Common myeloid progenitor, CD34-positive (primary cell): Measurements from ENCODE around the gene PTPN5.

Source experiments
- CTCF ChIA-PET: fragments of 350-600 bp; sonication (Branson Sonifier 250); formaldehyde crosslinking; loops from one replicate; lab custom pipeline; 2021; ENCODE audit warnings: antibody characterized with exemption; lab: Charles Lee
- POLR2A ChIA-PET: fragments of 350-600 bp; sonication (Branson Sonifier 250); formaldehyde crosslinking; loops from one replicate; lab custom pipeline; 2021; ENCODE audit warnings: antibody characterized with exemption; lab: Charles Lee
- DNase-seq, 3 donors: peaks; one replicate each; pipeline versions ENCODE4 v3.0.0 to v3.0.0-alpha.2; 2013
- H3K27ac ChIP-seq, 2 experiments: 1 replicate in 1 of 2; 2 replicates in 1 of 2; pipeline ENCODE4 v1.7.0; 2013; ENCODE audit warnings: inconsistent platforms in 2 of 2, low read length in 2 of 2, mild to moderate bottlenecking in 2 of 2, low read depth in 1 of 2, moderate library complexity in 1 of 2; ENCODE audit not compliant: severe bottlenecking in 2 of 2, insufficient read depth in 1 of 2, poor library complexity in 1 of 2
- H3K27me3 ChIP-seq, 5 experiments: replicated peaks in 2 of 5; 1 replicate in 3 of 5; 2 replicates in 2 of 5; pipeline versions ENCODE4 v1.6.1 to v1.7.0; 2013; ENCODE audit warnings: low read length in 4 of 5, mild to moderate bottlenecking in 2 of 5, moderate library complexity in 2 of 5, inconsistent platforms in 1 of 5; ENCODE audit not compliant: insufficient read depth in 5 of 5, control insufficient read depth in 4 of 5
- H3K36me3 ChIP-seq, 4 experiments: 1 replicate in 2 of 4; 2 replicates in 2 of 4; pipeline versions ENCODE4 v1.6.1 to v1.7.0; 2013; ENCODE audit warnings: low read length in 3 of 4, control low read depth in 1 of 4, mild to moderate bottlenecking in 1 of 4; ENCODE audit not compliant: control insufficient read depth in 4 of 4, insufficient read depth in 4 of 4
- H3K4me1 ChIP-seq, 4 experiments: 1 replicate in 3 of 4; 2 replicates in 1 of 4; pipeline versions ENCODE4 v1.6.1 to v1.7.1; 2013; ENCODE audit warnings: low read length in 3 of 4, mild to moderate bottlenecking in 3 of 4, control low read depth in 1 of 4, inconsistent platforms in 1 of 4, moderate library complexity in 1 of 4; ENCODE audit not compliant: control insufficient read depth in 4 of 4, insufficient read depth in 4 of 4; ENCODE audit errors: control extremely low read depth in 1 of 4
- H3K4me3 ChIP-seq, 7 experiments: 1 replicate in 4 of 7; 2 replicates in 3 of 7; pipeline versions ENCODE4 v1.5.1 to v1.7.0; 2013; ENCODE audit warnings: mild to moderate bottlenecking in 7 of 7, low read length in 6 of 7, moderate library complexity in 6 of 7, inconsistent platforms in 2 of 7, low read depth in 2 of 7, control low read depth in 1 of 7; ENCODE audit not compliant: insufficient read depth in 4 of 7, control insufficient read depth in 1 of 7; ENCODE audit errors: extremely low read depth in 1 of 7
- H3K9me3 ChIP-seq, 5 experiments: 1 replicate in 4 of 5; 2 replicates in 1 of 5; pipeline versions ENCODE4 v1.6.1 to v1.7.1; 2013; ENCODE audit warnings: low read length in 4 of 5, mild to moderate bottlenecking in 2 of 5, inconsistent platforms in 1 of 5, low read depth in 1 of 5, moderate library complexity in 1 of 5; ENCODE audit not compliant: control insufficient read depth in 4 of 5, insufficient read depth in 2 of 5; ENCODE audit errors: control extremely low read depth in 1 of 5
- WGBS: methylation state at CpG from one replicate; pipeline ENCODE4 v1.1.5; 2013; ENCODE audit not compliant: insufficient coverage; 5-methylcytosine and 5-hydroxymethylcytosine counted together

The PTPN5 gene

DNA sequence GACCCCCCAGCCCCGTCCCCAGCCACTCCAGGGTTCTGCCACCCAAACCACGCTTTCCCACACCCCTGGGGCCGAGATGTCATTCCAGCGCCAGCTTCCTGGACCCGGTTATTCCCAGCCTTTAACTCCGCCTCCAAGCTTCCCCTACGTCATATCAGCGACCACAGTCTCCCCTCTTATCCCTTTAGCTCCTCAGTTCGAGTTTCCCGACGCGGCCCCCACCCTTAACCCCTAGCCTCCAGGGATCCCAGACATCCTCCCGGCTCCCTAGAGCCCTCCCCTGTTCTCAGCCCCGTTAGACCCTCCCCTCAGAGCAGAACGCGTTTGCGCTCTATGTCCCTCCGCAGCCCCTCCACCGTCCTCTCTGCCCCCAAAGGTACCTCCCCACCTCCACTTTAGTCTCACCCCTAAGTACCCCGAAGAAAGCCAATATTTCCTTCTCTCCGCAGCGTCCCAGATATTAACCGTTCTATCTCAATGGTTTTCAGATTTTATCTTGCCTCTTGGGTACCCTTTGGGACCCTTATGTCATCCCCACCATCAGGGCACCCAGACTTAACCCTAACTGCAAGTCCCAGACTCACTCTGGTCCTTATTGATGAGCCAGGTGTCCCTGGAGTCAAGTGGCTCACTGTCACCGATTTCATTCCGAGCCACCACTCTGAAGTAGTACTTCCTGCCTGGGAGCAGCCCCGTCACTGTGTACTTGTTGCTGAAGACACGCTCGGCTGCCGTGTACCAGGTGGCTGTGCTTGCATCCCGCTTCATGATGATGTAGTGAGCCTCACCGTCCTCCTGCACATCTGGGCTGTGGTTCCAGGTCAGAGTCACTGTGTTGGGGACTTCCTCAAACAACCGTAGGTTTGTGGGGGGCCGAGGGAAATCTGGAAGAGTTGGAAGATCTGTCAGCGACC, 85.0 kb downstream of the PTPN5 start:
- Histone ChIP-seq H3K9me3 (no peaks in the 10 kb centered on the region), H3K4me1 (peaks cover 5 to 24% (median 11%) of the 10 kb centered on the region in 4 experiments), H3K36me3 (peaks cover 0 to 5% (median 0%) of the 10 kb centered on the region in 4 experiments), H3K4me3 (peak overlapping the region in 6 of 7 experiments; percentile 28 to 85 (median 66)), H3K27me3 (peaks cover 0 to 31% (median 0%) of the 10 kb centered on the region in 5 experiments), H3K27ac (no peak overlapping the region)
- 5% methylated on average over 31 of the region's 34 CpGs for WGBS
- POLR2A ChIA-PET = no interaction called here
- peak; percentile 39 to 91 (median 87) for DNase-seq
- CTCF ChIA-PET = interaction anchor here (0.6 to 1.9 kb wide), 5 partner anchors 14 to 192 kb away, joined by 3 to 7 read pairs (median 3); no protein-coding TSS in a partner anchor

- Histone ChIP-seq H3K4me1 (peaks cover 5 to 24% (median 11%) of the 10 kb centered on the region in 4 experiments), H3K36me3 (peaks cover 0 to 8% (median 0%) of the 10 kb centered on the region in 4 experiments), H3K4me3 (peak overlapping the region in 6 of 7 experiments; percentile 30 to 83 (median 67)), H3K27ac (no peak overlapping the region), H3K27me3 (peaks cover 0 to 31% (median 0%) of the 10 kb centered on the region in 5 experiments), H3K9me3 (no peaks in the 10 kb centered on the region)
- WGBS = 3% methylated on average over 27 of the region's 46 CpGs
- ChIA-PET POLR2A (no interaction called here), CTCF (interaction anchor here (0.7 to 1.9 kb wide), 5 partner anchors 15 to 166 kb away, joined by 3 to 7 read pairs (median 4); no protein-coding TSS in a partner anchor)
- peak in 2 of 3 donors; percentile 52 to 65 for DNase-seq
Measured at GRCh38 chr11:18705651-18706281, 85.8 kb downstream of the PTPN5 start.

DNA sequence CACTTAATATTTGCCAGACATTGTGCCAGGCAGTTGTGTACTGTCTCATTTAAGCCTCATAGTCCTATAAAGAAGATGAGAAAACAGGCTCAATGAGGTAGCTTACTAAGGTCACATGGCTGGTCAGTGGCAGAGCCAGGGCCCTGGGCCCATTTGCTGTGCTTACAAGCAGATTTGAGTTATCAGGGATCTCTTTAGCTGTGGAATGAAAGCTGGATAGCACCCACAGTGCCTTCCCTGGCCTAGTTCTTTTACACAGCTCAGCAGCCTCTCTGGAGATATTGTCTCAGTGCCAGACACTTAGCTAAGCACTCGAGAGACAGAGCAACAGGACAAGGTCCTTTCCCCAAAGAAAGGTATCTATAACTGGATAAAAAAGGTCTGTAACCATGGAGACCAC, 86.9 kb downstream of the PTPN5 start:
- peaks cover 0 to 33% (median 0%) of the 10 kb centered on the region in 5 experiments for H3K27me3 ChIP-seq

DNA sequence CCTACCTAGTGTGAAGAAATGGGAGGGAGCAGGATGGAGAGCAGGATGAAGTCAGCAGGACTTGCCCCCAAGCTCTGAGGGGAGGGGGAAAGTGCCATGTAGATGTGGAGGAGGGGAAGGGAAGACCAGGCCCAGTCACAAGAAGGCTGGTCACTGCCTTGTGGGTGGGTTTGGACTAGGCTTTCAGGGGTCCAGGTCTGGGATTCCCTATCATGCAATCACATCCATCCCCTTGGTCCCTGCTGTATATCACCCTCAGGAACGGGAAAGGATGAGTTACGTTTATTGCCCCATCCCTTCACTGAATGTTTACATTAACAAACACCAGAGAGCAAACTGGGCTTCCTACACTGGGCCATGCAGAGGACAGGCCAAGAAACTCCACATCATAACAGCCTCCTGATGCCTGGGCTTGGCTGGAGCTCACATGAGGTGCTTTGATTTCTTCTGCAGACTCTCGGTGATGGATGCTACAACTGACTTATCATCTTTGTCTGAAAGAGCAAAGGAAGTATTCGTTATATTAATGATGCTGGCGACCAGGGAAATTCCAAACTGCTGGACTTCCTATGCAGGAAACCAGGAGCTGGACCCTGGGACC, 87.5 kb downstream of the PTPN5 start:
- POLR2A ChIA-PET = interaction anchor here (1.2 kb wide), 1 partner anchor 69 kb away, joined by 3 read pairs; no protein-coding TSS in a partner anchor
- no peak overlapping the region for H3K4me3 ChIP-seq
- no peak overlapping the region for H3K27ac ChIP-seq
- H3K4me1 ChIP-seq = peaks cover 6 to 37% (median 21%) of the 10 kb centered on the region in 4 experiments
- DNase-seq = no peak
- H3K9me3 ChIP-seq = no peaks in the 10 kb centered on the region
- peaks cover 0 to 33% (median 0%) of the 10 kb centered on the region in 5 experiments for H3K27me3 ChIP-seq
- 96% methylated on average over 5 of the region's 5 CpGs for WGBS
- H3K36me3 ChIP-seq = peaks cover 0 to 8% (median 0%) of the 10 kb centered on the region in 4 experiments
- CTCF ChIA-PET = interaction anchor here (0.8 to 1.9 kb wide), 7 partner anchors 9 to 164 kb away, joined by 3 to 6 read pairs (median 3); no protein-coding TSS in a partner anchor

More for the DNA sequence above, 86.9 kb downstream of the PTPN5 start:
- WGBS = no CpG with 5 or more reads among the region's 1 CpG
- H3K4me1 ChIP-seq = peaks cover 6 to 31% (median 16%) of the 10 kb centered on the region in 4 experiments
- H3K9me3 ChIP-seq = no peaks in the 10 kb centered on the region
- peaks cover 0 to 8% (median 0%) of the 10 kb centered on the region in 4 experiments for H3K36me3 ChIP-seq
- H3K27ac ChIP-seq = no peak overlapping the region
- ChIA-PET CTCF (interaction anchor here (0.8 to 1.9 kb wide), 7 partner anchors 8 to 164 kb away, joined by 3 to 6 read pairs (median 3); no protein-coding TSS in a partner anchor), POLR2A (interaction anchor here (1.2 kb wide), 1 partner anchor 70 kb away, joined by 3 read pairs; no protein-coding TSS in a partner anchor)
- no peak overlapping the region for H3K4me3 ChIP-seq
- no peak for DNase-seq

- H3K27me3 ChIP-seq = peaks cover 0 to 29% (median 0%) of the 10 kb centered on the region in 5 experiments
- ChIA-PET POLR2A (no interaction called here), CTCF (interaction anchor here (1.4 to 2.2 kb wide), 3 partner anchors 19 to 163 kb away, joined by 5 to 6 read pairs (median 5); no protein-coding TSS in a partner anchor)
- H3K27ac ChIP-seq = no peak overlapping the region
- no CpG with 5 or more reads among the region's 2 CpGs for WGBS
- DNase-seq = no peak
- H3K9me3 ChIP-seq = no peaks in the 10 kb centered on the region
- no peak overlapping the region for H3K4me3 ChIP-seq
- H3K36me3 ChIP-seq = peaks cover 0 to 8% (median 0%) of the 10 kb centered on the region in 4 experiments
- peaks cover 8 to 41% (median 27%) of the 10 kb centered on the region in 4 experiments for H3K4me1 ChIP-seq
Measured at GRCh38 chr11:18703001-18703763, 88.4 kb downstream of the PTPN5 start.
